ACHN (cell line): Measurements from ENCODE around the gene ERLEC1.
"Not testable (repeated sequence)": the region's sequence is repeated elsewhere in the genome, so short reads cannot be mapped to it uniquely, and the experiment has no call there.

Experiments
- DNase-seq: peaks from one replicate; pipeline ENCODE4 v3.0.0-alpha.2; 2015
- in situ Hi-C: cut with HindIII; loops from 2 replicates; pipeline ENCODE4 v1.10.0; 2017; ENCODE audit warnings: low sequenced_read_pairs, low pct_ligation_motif_present, low pct_unique_long_range_greater_than_20kb

Gene ERLEC1

GRCh38 chr2:53826030-53826410 is 39.2 kb downstream of the ERLEC1 start:
- no peak for DNase-seq
- in situ Hi-C loops: no loop called here

- DNase-seq: no peak
- in situ Hi-C loops: no loop called here
These were observed 39.9 kb downstream of the ERLEC1 start for GRCh38 chr2:53826587-53827397.

- DNase-seq: no peak
- in situ Hi-C loops: no loop called here
These were observed 40.7 kb downstream of the ERLEC1 start for GRCh38 chr2:53827398-53828175.

- in situ Hi-C loops: no loop called here
These were observed 41.5 kb downstream of the ERLEC1 start for GRCh38 chr2:53828331-53828730.

GRCh38 chr2:53829273-53829979 is 42.6 kb downstream of the ERLEC1 start:
- in situ Hi-C loops: no loop called here
- DNase-seq: no peak

More at GRCh38 chr2:53828331-53828730, 41.5 kb downstream of the ERLEC1 start:
- no peak for DNase-seq

GRCh38 chr2:53829980-53830290 is 43.1 kb downstream of the ERLEC1 start:
- DNase-seq: not testable (repeated sequence)

GRCh38 chr2:53840580-53840979 is 53.7 kb downstream of the ERLEC1 start:
- in situ Hi-C loops: no loop called here
- DNase-seq: no peak

More at GRCh38 chr2:53829980-53830290, 43.1 kb downstream of the ERLEC1 start:
- in situ Hi-C loops: not testable (repeated sequence)

GRCh38 chr2:53841651-53842050 is 54.8 kb downstream of the ERLEC1 start:
- DNase-seq, in situ Hi-C loops: not testable (repeated sequence)

GRCh38 chr2:53842891-53843290 is 56.0 kb downstream of the ERLEC1 start:
- in situ Hi-C loops: no loop called here
- no peak for DNase-seq

- in situ Hi-C loops: no loop called here
- no peak for DNase-seq
These were observed 56.8 kb downstream of the ERLEC1 start for GRCh38 chr2:53843595-53843994.

- DNase-seq: no peak
- in situ Hi-C loops: no loop called here
These were observed 61.2 kb downstream of the ERLEC1 start for GRCh38 chr2:53848062-53848461.

GRCh38 chr2:53851052-53851757 is 64.4 kb downstream of the ERLEC1 start:
- in situ Hi-C loops, DNase-seq: not testable (repeated sequence)

GRCh38 chr2:53852532-53852931 is 65.7 kb downstream of the ERLEC1 start:
- DNase-seq: no peak
- in situ Hi-C loops: no loop called here

- in situ Hi-C loops: no loop called here
- no peak for DNase-seq
These were observed 67.8 kb downstream of the ERLEC1 start for GRCh38 chr2:53854678-53855077.

- DNase-seq: no peak
- in situ Hi-C loops: no loop called here
These were observed 69.4 kb downstream of the ERLEC1 start for GRCh38 chr2:53856272-53856671.

GRCh38 chr2:53859206-53860181 is 72.7 kb downstream of the ERLEC1 start, which contains the start of gene GPR75:
Gene GPR75 (minus strand): TSS chr2:53859967. CDS start chr2:53854756, 5,211 bp downstream.
- DNase-seq: peak; percentile 63
- in situ Hi-C loops: no loop called here

- no peak for DNase-seq
- in situ Hi-C loops: no loop called here
These were observed 75.0 kb downstream of the ERLEC1 start for GRCh38 chr2:53861824-53862223.
